Measurements from ENCODE around the gene IP6K2.
"Not testable (repeated sequence)": the region's sequence is repeated elsewhere in the genome, so short reads cannot be mapped to it uniquely, and the experiment has no call there.

DNA sequence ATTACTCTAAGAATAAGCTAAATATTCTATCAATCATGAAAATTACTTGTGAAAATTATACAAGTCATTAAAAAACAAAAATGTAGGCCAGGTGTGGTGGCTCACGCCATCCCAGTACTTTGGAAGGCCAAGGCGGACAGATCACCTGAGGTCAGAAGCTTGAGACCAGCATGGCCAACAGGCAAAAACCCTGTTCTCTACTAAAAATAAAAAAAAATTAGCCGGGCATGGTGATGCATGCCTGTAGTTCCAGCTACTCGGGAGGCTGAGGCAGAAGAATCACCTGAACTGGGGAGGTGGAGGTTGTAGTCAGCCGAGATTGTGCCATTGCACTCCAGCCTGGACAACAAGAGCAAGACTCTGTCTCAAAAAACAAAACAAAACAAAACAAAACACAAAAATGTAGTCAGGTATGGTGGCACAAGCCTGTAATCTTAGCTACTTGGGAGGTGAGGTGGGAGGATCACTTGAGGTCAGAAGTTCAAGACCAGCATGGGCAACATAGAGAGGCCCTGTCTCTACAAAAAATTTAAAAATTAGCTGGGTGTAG, 43.0 kb upstream of the IP6K2 start:
- TF ChIP-seq, protein P1, sequence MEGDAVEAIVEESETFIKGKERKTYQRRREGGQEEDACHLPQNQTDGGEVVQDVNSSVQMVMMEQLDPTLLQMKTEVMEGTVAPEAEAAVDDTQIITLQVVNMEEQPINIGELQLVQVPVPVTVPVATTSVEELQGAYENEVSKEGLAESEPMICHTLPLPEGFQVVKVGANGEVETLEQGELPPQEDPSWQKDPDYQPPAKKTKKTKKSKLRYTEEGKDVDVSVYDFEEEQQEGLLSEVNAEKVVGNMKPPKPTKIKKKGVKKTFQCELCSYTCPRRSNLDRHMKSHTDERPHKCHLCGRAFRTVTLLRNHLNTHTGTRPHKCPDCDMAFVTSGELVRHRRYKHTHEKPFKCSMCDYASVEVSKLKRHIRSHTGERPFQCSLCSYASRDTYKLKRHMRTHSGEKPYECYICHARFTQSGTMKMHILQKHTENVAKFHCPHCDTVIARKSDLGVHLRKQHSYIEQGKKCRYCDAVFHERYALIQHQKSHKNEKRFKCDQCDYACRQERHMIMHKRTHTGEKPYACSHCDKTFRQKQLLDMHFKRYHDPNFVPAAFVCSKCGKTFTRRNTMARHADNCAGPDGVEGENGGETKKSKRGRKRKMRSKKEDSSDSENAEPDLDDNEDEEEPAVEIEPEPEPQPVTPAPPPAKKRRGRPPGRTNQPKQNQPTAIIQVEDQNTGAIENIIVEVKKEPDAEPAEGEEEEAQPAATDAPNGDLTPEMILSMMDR (conservative IDR thresholded peaks at IDR 0.05; ENCODE audit: low read depth, low read length), result not testable (repeated sequence)
- TF ChIP-seq EZH2 (IDR thresholded peaks at IDR 0.05; ENCODE audit: low read length, unreplicated experiment); EZH2phosphoT487 (IDR thresholded peaks at IDR 0.05; ENCODE audit: borderline replicate concordance, low read length): not testable (repeated sequence)
